ENCODE results near the gene HUS1B.

The HUS1B gene

DNA sequence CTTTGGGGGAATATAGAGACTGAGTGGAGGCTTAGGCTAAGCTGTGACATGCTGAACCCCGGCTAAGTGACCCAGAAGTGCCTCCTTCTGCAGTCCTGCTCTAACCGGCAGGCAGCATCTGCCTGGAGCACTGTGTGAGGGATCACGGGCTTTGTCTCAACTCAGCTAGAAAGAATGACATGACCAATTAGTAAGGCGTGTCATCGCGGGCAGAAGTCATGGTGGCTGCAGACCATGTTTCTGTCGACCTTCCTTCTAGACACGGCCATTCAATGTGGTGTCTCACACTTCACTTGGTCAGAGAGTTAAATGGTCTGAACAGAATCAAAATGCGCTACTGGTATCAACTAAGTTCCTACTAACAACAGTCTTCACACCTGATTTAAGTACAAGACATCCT, 35.0 kb downstream of the HUS1B start:
- no peak for DNase-seq (ENCODE audit: low read depth)

GRCh38 chr6:620950-621349, 36.0 kb downstream of the HUS1B start:
- DNase-seq (ENCODE audit: low read depth) = no peak

GRCh38 chr6:620166-620565, 36.7 kb downstream of the HUS1B start:
- DNase-seq (ENCODE audit: low read depth) = no peak

DNA sequence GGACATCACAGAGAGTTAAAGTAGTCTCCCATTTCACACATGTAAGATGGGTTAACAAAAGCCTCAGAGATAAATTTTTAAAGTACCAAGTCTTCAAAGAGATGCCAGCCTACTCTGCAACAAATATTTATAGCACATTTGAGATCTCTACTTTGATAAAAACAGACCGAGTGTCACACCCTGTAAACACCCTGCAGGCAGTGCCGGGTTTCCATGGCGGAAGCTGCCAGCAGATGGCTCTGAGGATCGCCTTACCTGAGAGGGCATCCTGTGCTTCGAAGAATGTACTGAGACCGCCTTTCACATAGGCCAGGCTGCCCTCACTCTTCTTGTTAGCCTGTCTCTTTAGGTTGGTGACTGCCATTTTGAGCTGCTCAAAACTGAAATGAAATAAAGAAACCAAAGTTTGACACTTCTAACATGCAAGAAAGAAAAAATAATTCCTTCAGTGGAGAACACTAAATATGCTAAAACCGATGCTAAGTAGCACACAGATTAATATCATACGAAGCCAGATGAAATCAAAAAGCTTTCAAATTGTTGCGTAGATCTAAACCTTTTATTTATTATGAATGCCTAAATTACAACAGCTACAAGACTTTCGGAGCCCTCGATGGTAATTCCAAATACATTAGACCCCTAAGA, 39.3 kb downstream of the HUS1B start:
- DNase-seq (ENCODE audit: low read depth) = no peak

DNA sequence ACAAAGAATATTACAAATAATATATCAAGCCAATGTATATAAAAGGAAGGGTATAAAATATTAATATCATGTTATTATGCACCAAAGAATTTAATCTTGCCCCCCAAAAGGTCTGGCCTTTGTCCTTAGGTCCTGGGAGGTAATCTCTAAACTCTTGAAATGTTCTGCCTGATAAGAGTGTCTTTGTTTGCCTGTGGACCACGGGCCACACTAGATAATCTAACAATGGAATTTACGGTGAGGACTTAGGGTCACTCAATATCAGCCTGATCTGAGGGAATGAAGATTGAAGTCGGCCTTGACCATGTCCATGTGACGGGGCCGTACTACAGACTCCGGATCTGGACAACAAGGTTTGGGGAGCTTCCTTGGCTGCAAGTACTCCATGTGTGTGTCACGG, 42.9 kb downstream of the HUS1B start:
- DNase-seq (ENCODE audit: low read depth) = no peak

GRCh38 chr6:611928-612327, 45.0 kb downstream of the HUS1B start:
- DNase-seq (ENCODE audit: low read depth) = no peak

DNA sequence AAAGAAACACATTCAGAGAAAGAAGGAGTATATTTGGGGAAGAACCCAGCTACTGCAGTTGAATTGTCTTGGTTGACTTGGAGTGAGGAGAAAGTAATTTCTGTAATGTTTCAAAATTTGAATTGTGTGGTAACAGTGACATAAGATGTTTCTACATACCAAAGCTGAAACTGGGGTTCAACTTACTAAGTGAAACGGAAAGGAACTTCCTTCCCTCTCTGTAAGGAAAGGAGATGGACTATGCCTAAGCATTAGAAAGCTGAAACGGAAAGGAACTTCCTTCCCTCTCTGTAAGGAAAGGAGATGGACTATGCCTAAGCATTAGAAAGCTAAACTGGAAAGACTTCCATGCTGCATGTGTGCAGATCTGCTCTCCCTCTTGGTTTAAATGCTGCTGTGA, 46.0 kb downstream of the HUS1B start:
- DNase-seq (ENCODE audit: low read depth) = no peak

DNA sequence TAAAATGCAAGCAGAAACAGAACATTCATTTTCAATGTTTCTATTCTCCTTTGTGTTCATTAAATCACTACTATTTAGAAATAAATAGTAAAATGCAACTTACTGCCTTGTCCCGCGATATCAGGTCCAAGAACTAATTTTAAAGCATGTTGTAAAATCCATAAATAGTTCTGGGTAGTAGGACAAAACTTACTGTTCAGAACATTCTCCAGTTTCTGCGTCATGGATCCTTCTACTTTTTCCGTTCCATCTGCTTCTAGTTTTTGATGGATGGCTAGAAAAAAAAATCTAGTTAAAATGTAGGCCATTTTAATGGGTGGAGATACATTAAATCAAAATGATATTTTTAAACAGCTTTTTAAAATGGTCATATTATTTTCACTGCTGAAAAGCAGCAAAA, 47.0 kb downstream of the HUS1B start:
- DNase-seq (ENCODE audit: low read depth) = no peak

DNA sequence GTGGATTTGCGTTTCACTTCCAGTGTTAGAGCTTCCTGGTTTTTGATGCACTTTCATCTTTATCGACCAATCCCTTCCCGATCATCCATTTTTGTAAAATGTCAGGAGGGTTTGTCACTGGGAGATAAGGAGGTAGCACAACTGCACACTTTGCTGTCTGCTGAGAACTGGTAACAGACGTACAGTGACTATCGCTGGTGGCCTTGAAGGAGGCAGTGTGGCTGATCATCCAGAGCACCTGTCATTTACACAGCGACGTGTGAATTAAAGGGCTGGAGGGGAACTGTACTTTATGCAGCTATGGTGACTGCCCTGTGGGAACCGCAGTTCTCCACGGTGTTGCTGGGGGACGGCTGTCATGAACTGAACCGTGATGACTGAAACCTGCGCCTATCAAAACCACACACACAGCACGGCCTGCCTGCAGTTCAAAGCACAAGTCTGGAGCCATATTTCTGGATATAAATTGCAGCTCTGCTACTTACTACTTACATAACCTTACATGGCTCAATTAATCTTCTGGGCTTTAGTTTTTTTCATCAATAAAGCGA, 50.0 kb downstream of the HUS1B start:
- DNase-seq (ENCODE audit: low read depth) = no peak

All from stimulated activated CD8-positive, alpha-beta memory T cell treated with anti-CD3 and anti-CD28 coated beads, Interleukin-12 subunit alpha, Interleukin-12 subunit beta, amount 100 ng/mL, for 1 hour (primary cell).